Kidney capillary endothelial cell (primary cell): Measurements from ENCODE around the gene KANK3.
"Not testable (repeated sequence)": the region's sequence is repeated elsewhere in the genome, so short reads cannot be mapped to it uniquely, and the experiment has no call there.

ENCODE experiments used
- DNase-seq: peaks from one replicate; pipeline ENCODE4 v3.0.0-alpha.2; 2018; ENCODE audit warnings: low spot score

Gene KANK3

DNA sequence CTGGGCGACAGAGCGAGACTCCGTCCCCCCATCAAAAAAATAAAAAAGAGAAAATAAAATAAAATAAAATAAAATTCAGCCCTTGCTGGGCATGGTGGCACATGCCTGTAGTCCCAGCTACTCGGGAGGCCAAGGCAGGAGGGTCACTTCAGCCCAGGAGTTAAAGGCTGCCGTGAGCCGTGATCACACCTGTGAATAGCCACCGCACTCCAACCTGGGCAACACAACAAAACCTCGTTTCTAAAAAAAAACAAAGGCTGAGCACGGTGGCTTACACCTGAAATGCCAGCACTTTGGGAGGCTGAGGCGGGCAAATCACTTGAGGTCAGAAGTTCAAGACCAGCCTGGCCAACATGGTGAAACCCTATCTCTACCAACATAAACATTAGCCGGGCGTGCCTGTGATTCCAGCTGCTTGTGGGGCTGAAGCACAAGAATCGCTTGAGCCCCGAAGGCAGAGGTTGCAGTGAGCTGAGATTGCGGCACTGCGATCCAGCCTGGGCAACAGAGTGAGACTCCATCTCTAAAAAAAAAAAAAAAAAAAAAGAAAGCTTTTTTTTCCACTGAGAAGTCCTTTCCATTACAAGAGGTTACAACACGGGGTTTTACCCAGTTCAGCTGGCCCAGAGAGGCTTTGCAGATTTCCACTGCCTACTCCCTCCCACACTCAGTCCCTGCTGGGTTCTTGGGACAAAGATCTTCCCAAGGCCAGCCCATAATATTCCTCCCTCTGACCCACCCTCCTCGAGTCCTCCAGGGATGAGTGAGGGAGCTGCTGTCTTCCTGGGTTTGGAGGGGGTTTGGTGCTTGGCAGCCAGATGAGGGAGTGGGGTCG is 27.3 kb upstream of the KANK3 start:
- DNase-seq: no peak

- no peak for DNase-seq
Observed at GRCh38 chr19:8367327-8368001, 24.4 kb upstream of the KANK3 start.

DNA sequence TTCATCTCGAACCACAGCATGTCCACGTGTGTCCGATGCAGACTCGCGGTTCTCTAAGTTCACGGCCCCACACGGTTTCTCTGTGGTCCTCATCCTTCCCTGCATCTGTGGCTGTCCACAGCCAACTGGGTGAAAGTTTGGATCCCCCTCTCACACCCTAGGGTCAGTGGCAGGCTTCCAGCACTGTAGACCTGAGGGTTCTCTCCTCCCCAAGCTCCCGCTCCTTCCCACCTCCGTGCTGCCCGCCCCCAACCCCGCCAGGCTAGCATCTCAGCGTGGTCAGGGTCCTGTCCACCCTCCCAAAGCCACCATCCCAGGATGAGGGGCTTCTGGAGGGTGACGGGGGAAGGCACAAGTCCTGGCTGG is 23.9 kb upstream of the KANK3 start:
- DNase-seq: no peak

GRCh38 chr19:8366121-8366581 is 23.1 kb upstream of the KANK3 start:
- DNase-seq: no peak

DNA sequence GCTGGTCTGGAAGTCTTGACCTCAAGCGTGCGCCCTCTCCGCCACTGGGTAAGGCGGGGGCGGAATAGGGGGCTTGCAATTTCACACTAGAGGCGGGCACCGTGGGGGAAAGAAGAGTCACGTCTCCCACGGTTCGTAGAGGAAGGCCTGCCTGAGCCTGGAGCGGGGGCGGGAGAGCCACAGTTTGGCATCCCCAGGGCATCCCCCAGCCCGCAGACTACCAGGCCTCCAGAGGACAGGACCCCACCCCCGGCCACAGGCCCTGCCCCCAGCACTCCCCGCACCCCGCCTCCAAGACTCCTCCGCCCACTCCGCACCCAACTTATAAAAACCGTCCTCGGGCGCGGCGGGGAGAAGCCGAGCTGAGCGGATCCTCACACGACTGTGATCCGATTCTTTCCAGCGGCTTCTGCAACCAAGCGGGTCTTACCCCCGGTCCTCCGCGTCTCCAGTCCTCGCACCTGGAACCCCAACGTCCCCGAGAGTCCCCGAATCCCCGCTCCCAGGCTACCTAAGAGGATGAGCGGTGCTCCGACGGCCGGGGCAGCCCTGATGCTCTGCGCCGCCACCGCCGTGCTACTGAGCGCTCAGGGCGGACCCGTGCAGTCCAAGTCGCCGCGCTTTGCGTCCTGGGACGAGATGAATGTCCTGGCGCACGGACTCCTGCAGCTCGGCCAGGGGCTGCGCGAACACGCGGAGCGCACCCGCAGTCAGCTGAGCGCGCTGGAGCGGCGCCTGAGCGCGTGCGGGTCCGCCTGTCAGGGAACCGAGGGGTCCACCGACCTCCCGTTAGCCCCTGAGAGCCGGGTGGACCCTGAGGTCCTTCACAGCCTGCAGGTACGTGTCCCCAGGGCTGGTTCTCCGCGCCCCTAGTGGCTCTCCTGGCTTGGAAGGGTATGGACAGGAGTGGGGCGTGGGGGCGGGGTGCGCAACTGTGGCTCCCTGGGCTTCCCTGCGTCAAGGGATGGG is 21.0 kb upstream of the KANK3 start, which contains the start of gene ANGPTL4:
ANGPTL4 (plus strand) TSS at position 353 of the 969 bp plus-strand sequence; CDS start at position 520, 167 bp downstream.
- peak; percentile 47 for DNase-seq

GRCh38 chr19:8361921-8362793 is 19.1 kb upstream of the KANK3 start:
- DNase-seq: peak; percentile 97

DNA sequence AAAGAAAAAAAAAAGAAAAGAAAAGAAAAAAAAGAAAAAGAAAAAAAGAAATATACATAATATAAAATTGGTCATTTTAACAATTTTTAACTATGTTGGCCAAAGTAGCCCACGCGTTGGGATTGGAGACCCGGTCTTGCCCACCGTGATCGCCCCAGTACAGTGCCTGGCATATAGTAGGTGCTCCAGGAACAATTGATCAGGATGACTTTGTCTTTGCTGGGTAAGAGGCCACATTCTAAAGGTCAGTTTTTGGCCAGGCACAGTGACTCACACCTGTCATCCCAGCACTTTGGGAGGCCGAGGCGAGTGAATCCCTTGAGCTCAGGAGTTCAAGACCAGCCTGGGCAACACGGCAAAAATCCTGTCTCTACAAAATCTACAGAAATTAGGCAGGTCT is 17.1 kb upstream of the KANK3 start:
- no peak for DNase-seq

DNA sequence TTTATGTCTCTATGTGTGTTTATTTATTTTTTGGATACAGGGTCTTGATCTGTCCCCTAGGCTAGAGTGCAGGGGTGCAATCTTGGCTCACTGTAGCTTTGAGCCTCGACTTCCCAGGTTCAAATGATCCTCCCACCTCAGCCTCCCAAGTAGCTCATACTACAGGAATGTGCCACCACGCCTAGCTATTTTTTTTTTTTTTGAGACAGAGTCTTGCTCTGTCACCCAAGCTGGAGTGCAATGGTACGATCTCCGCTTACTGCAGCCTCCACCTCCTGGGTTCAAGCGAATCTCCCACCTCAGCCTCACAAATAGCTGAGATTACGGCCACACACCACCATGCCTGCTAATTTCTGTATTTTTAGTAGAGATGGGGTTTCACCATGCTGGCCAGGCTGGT is 15.9 kb upstream of the KANK3 start:
- no peak for DNase-seq

GRCh38 chr19:8357007-8357521 is 14.0 kb upstream of the KANK3 start:
- no peak for DNase-seq

GRCh38 chr19:8355631-8356402 is 12.8 kb upstream of the KANK3 start:
- peak; percentile 100 for DNase-seq

- not testable (repeated sequence) for DNase-seq
Observed at GRCh38 chr19:8352845-8353244, 9.8 kb upstream of the KANK3 start.

GRCh38 chr19:8352134-8352827 is 9.2 kb upstream of the KANK3 start:
- DNase-seq: no peak

DNA sequence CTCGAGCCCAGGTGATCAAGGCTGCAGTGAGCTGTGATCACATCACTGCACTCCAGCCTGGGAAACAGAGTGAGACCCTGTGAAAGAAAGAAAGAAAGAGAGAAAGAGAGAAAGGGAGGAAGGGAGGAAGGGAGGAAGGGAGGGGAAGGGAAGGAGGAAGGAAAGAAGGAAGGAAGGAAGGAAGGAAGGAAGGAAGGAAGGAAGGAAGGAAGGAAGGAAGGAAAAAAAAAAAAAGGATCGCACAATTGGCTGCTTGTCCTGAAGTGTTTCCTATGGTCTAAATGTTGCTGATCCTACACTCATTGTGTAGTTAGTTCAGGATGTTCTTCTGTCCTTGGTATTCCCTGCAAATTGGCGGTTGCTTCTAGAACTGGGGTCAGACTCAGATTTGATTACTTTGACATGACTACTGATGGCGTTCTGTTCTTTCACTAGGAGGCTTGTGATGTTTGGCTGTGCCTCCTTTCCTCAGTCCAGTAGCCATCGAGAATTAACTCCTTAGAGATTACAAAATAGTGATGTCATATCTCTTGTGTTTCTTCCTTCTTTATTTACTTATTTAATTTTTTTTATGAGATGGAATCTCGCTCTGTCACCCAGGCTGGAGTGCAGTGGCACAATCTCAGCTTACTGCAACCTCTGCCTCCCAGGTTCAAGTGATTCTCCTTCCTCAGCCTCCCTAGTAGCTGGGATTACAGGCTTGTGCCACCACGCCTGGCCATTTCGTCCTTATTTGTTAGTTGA is 6.7 kb upstream of the KANK3 start:
- DNase-seq: not testable (repeated sequence)

DNA sequence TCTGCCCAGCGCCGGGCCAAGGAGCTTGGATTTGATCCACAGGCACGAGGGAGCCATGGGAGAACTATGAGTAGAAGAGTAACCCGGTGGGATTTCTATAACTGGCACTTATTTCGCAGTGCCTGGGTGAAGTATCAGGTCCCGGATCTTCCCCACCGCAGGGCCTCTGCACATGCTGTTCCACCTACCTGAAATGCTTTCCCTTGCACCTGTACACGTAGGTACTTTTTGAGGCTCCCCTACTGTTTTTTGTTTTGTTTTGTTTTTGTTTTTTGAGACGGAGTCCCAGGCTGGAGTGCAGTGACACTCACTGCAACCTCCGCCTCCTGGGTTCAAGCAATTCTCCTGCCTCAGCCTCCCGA is 402 bp upstream of the KANK3 start:
- DNase-seq: no peak

- no peak for DNase-seq
Observed at GRCh38 chr19:8342316-8342683, 762 bp downstream of the KANK3 start.

DNA sequence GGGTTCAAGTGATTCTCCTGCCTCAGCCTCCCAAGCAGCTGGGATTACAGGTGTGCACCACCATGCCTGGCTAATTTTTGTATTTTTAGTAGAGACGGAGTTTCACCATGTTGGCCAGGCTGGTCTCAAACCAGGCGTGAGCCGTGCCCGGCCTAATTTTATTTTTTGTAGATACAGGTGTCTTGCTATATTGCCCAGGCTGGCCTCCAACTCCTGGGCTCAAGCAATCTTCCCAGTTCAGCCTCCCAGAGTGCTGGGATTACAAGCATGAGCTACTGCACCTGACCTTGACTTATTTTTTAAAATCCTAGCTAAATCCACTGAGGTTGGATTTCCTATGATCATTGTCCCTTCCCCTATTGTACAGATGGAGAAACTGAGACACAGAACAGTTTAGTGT is 1.6 kb downstream of the KANK3 start:
- not testable (repeated sequence) for DNase-seq

GRCh38 chr19:8340341-8341096 is 2.5 kb downstream of the KANK3 start:
- peak; percentile 76 for DNase-seq

DNA sequence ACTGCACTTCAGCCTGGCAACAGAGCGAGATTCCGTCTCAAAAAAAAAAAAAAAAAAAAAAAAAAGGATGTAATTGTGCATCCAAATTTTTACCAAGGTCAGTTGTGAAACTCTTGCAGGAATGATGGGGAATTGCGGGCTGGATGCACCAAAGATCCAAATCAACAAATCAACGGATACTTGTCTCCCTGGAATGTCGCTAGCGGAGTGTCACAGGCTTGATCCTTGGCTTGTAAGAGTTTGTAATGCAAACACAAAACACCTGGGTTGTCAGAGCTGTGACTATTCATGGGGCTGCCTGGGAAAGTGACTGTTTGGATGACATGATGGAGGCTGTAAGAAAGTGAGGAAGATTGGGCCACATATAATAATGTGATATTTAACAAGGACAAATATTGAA is 4.2 kb downstream of the KANK3 start:
- no peak for DNase-seq
